Amniotic epithelial cell (primary cell): ENCODE data around the gene ZNF800.

Experiments
- DNase-seq: peaks from one replicate; pipeline ENCODE4 v3.0.0-alpha.2; 2010; ENCODE audit warnings: low read depth

ZNF800 gene

GRCh38 chr7:127348247-127348631 lies 44.3 kb downstream of the ZNF800 start:
- DNase-seq: no peak

DNA sequence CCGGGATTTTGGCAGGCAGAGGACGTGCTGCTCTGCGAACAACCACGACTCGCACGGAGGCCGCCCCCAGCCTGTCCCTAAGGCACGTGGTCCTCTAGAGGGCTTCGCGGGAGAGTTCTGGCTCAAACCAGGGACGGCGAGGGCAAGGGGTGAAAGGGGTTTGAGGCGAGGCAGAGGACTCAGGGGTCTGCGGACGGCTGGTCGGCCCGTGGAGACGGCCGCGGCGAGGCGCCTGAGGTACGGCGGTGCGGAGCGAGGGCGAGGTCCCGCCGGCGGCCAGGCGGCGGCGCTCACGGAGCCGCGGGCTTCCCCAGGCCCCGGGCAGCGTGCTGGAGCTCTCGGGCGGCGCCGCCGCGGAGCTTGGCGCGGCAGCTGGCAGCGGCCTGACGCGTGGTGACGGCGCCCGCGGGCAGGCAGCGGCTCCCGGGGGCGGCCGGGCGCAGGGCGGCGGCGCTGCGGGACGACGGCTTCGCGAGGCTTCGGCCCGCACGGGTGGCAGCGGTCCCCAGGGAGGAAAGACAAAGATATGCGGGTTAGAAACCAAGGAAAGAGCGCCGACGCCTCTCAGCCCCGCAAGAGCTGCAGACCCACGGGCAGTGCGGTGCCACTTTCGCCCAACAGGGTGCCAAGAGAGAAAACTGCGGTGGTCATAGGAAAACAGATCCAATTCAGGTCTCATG lies 44.8 kb downstream of the ZNF800 start:
- DNase-seq: peak; percentile 51

- DNase-seq: no peak
These were observed 45.8 kb downstream of the ZNF800 start for GRCh38 chr7:127346575-127347256.

DNA sequence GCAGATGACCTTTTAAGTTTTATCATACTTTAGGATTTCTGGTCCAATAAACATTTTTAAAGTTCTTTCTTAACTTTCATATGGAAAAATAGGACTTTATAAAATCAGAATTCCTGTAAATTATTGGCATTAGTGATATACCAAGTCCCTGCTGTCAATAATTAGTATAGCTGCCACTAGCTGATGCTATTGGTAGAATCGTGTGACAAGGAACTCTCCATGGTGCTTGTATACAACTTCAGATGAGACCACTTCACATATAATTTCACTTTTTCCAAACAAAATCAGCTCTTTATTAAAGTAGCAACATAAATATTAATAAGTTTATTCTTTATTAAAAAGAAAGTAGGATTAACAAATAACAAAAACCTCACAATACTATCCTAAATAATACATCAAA lies 49.9 kb downstream of the ZNF800 start:
- no peak for DNase-seq

DNA sequence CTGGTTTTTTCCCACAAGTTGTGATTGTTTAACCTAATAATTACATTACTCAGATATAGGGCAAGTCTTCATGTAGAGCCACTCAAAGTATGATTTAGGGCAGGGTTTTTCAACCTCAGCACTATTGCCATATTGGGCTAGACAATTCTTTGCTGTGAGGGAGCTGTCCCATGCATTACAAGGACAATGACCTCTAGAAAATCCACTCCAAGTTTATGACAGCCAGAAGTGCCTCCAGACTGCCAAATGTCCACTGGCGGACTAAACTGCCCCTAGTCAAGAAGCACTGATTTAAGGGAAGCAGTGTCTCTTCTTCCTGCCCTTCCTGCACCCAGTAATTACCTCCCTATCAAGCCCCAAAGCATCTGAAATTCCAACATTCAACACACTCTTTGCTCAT lies 54.4 kb downstream of the ZNF800 start:
- DNase-seq: no peak

DNA sequence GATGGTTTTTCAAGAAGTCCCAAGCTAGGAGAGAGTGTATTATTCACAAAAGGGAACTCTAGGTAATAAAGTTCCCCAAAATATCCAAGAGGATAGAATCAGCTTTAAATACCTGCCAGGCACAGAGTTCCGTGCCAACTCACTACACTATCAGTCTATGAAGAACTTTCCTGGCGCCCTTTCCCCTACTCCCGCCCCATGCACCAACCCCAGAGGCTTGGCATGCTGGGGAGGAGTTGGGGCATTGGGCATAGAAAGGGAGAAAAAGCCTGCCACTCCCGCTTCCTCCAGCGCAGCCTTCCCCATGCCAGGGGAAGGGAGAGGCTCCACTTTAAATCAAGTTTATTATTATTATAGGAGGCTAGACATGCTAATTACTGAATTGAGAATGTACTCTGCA lies 54.9 kb downstream of the ZNF800 start:
- no peak for DNase-seq

GRCh38 chr7:127336458-127336857 lies 56.0 kb downstream of the ZNF800 start:
- DNase-seq: no peak

DNA sequence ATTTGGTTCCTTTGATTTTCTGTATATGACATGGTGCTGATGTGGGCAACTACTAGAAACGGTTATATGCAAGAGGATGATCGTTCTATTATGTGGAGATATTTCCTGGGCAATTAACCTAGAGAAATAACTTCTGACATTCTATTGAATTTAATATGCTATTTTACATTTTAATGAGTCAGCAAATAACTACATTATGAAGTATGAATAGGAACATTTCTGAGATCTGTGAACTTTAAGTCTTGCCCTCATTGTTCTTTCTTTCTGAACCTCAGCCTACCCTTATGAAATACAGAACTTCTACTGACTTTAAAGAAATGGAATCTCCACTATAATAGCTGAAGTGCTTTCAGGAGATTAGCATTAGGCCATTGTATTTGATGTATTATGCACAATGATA lies 59.6 kb downstream of the ZNF800 start:
- DNase-seq: no peak

DNA sequence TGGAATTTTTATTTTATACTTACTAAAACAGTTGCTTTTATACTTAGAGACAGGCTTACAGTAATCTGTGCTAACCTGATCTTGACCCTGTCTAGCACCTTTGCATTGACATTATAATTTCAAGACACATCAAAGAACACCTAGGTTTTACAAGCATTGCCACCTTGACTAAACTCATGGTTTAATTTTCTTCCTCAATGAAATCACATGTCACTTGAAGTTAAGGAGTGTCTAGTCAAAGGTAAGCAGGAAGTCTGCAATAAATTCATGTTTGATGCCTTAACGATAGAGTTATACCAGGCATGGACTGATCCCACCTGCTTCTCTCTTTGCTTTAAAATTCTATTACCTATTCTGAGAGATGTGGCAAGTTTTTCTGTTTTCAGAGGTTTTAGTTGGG lies 62.4 kb downstream of the ZNF800 start:
- DNase-seq: no peak

GRCh38 chr7:127322832-127323493 lies 69.5 kb downstream of the ZNF800 start:
- DNase-seq: no peak

- no peak for DNase-seq
These were observed 70.2 kb downstream of the ZNF800 start for GRCh38 chr7:127322351-127322750.

DNA sequence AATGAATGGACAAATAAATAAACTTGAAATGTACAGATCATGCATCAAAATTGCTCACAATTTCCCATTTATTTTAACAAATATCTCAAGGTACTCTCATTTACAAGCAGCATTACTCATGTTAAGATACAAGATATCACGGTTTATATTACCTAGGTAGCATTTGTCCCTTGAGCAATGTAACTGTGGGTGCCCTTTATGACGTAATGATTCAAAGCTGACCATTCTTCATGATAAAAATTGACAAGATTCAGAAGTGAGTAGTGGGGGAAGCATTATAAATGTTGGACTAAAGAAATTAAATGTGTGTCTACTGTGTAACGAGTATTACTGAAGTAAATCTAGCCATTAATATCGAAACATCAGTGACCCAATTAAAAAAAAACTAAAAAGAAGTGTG lies 71.5 kb downstream of the ZNF800 start:
- DNase-seq: no peak
